Stimulated activated naive B cell treated with anti-CD40 and anti-IgM and Interleukin-4, amounts not matched to agents 10 μg/mL and 1 μg/mL and 100 μg/mL, for 72 hours (primary cell): Measurements from ENCODE around the gene KDR.

ENCODE experiments used
- ATAC-seq, 2 donors: fragments of 150-1000 bp; cut with Tn5 transposase; replicated peaks; 2 replicates each; pipeline ENCODE4 v1.10.0; 2021; ENCODE audit warnings: moderate library complexity in 1 of 2
- DNase-seq: peaks from one replicate; pipeline ENCODE4 v3.0.0; 2021
- H3K27ac Mint-ChIP-seq: one replicate; pipeline ENCODE4 v1.8.0; 2022; ENCODE audit warnings: mild to moderate bottlenecking, mixed read lengths
- H3K27me3 Mint-ChIP-seq, 2 donors: one replicate each; pipeline ENCODE4 v1.8.0; 2022; ENCODE audit warnings: mixed read lengths in 2 of 2
- H3K36me3 Mint-ChIP-seq, 2 donors: one replicate each; pipeline ENCODE4 v1.8.0; 2022; ENCODE audit warnings: mixed read lengths in 2 of 2, mild to moderate bottlenecking in 1 of 2
- H3K4me1 Mint-ChIP-seq, 2 donors: one replicate each; pipeline ENCODE4 v1.8.0; 2022; ENCODE audit warnings: mixed read lengths in 2 of 2, mild to moderate bottlenecking in 1 of 2
- H3K4me3 Mint-ChIP-seq, 2 donors: one replicate each; pipeline ENCODE4 v1.8.0; 2022; ENCODE audit warnings: mild to moderate bottlenecking in 2 of 2, mixed read lengths in 2 of 2, moderate library complexity in 1 of 2
- H3K9me3 Mint-ChIP-seq, 2 donors: one replicate each; pipeline ENCODE4 v1.8.0; 2022; ENCODE audit warnings: mixed read lengths in 2 of 2, mild to moderate bottlenecking in 1 of 2

The KDR gene

GRCh38 chr4:55079451-55080173 lies 45.8 kb downstream of the KDR start:
- H3K27ac Mint-ChIP-seq, result no peak overlapping the region
- ATAC-seq, result no peak
- no peak for DNase-seq
- H3K9me3 Mint-ChIP-seq, result no peaks in the 10 kb centered on the region
- no peaks in the 10 kb centered on the region for H3K36me3 Mint-ChIP-seq
- H3K4me3 Mint-ChIP-seq, result no peak overlapping the region
- H3K4me1 Mint-ChIP-seq, result no peaks in the 10 kb centered on the region
- H3K27me3 Mint-ChIP-seq, result peaks cover under 1 to 9% of the 10 kb centered on the region in 2 donors

DNA sequence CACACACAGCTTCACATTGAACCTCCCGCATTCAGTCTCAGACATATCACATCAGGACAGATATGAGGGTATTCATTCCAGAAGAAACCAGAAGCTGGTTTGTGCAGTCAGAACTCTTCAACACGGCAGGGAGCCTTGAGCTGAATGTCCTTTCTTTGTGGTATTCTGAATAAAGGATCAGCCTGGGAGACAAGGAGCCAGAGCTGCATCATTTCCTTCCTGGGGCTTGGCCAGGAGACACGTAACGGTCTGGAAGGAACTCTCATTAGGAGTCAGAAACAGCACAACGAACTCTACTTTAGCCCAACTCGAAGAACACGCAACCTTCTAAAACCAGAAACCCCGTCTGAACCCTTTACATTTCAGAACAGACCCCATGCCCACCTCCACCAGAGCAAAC lies 46.4 kb downstream of the KDR start:
- Mint-ChIP-seq H3K4me1 (no peaks in the 10 kb centered on the region), H3K27ac (no peak overlapping the region), H3K36me3 (no peaks in the 10 kb centered on the region), H3K4me3 (no peak overlapping the region), H3K27me3 (peaks cover 4 to 9% of the 10 kb centered on the region in 2 donors), H3K9me3 (no peaks in the 10 kb centered on the region)
- no peak for DNase-seq
- ATAC-seq, result no peak

GRCh38 chr4:55077577-55077976 lies 47.8 kb downstream of the KDR start:
- DNase-seq, result no peak
- no peaks in the 10 kb centered on the region for H3K36me3 Mint-ChIP-seq
- peaks cover 4 to 9% of the 10 kb centered on the region in 2 donors for H3K27me3 Mint-ChIP-seq
- H3K4me3 Mint-ChIP-seq, result no peak overlapping the region
- H3K4me1 Mint-ChIP-seq, result no peaks in the 10 kb centered on the region
- ATAC-seq, result no peak
- H3K27ac Mint-ChIP-seq, result no peak overlapping the region
- H3K9me3 Mint-ChIP-seq, result no peaks in the 10 kb centered on the region

GRCh38 chr4:55075823-55076716 lies 49.3 kb downstream of the KDR start:
- Mint-ChIP-seq H3K36me3 (no peaks in the 10 kb centered on the region), H3K27ac (no peak overlapping the region), H3K9me3 (no peaks in the 10 kb centered on the region), H3K27me3 (peaks cover 4 to 9% of the 10 kb centered on the region in 2 donors), H3K4me3 (no peak overlapping the region), H3K4me1 (no peaks in the 10 kb centered on the region)
- no peak for DNase-seq
- ATAC-seq, result no peak

- ATAC-seq (no peak), DNase-seq (no peak)
- no peaks in the 10 kb centered on the region for H3K36me3 Mint-ChIP-seq
- H3K4me1 Mint-ChIP-seq, result no peaks in the 10 kb centered on the region
- no peak overlapping the region for H3K4me3 Mint-ChIP-seq
- H3K27ac Mint-ChIP-seq, result no peak overlapping the region
- peaks cover 1 to 3% of the 10 kb centered on the region in 2 donors for H3K9me3 Mint-ChIP-seq
- peaks cover 4 to 9% of the 10 kb centered on the region in 2 donors for H3K27me3 Mint-ChIP-seq
These were observed 50.0 kb downstream of the KDR start for GRCh38 chr4:55075376-55075775.

- no peak overlapping the region for H3K4me3 Mint-ChIP-seq
- no peaks in the 10 kb centered on the region for H3K4me1 Mint-ChIP-seq
- peaks cover 1 to 4% of the 10 kb centered on the region in 2 donors for H3K9me3 Mint-ChIP-seq
- H3K27me3 Mint-ChIP-seq, result peaks cover 7 to 9% of the 10 kb centered on the region in 2 donors
- DNase-seq (no peak), ATAC-seq (no peak)
- H3K36me3 Mint-ChIP-seq, result no peaks in the 10 kb centered on the region
- H3K27ac Mint-ChIP-seq, result no peak overlapping the region
These were observed 51.0 kb downstream of the KDR start for GRCh38 chr4:55074386-55074785.

- Mint-ChIP-seq H3K9me3 (peaks cover 1 to 4% of the 10 kb centered on the region in 2 donors), H3K27me3 (peaks cover 7 to 9% of the 10 kb centered on the region in 2 donors), H3K4me1 (no peaks in the 10 kb centered on the region), H3K4me3 (no peak overlapping the region), H3K27ac (no peak overlapping the region), H3K36me3 (no peaks in the 10 kb centered on the region)
- DNase-seq (no peak), ATAC-seq (no peak)
These were observed 53.4 kb downstream of the KDR start for GRCh38 chr4:55071951-55072350.

- Mint-ChIP-seq H3K27me3 (peaks cover 0 to 4% of the 10 kb centered on the region in 2 donors), H3K4me3 (no peak overlapping the region), H3K36me3 (no peaks in the 10 kb centered on the region), H3K9me3 (peaks cover 1 to 4% of the 10 kb centered on the region in 2 donors), H3K4me1 (no peaks in the 10 kb centered on the region), H3K27ac (no peak overlapping the region)
- no peak for ATAC-seq
- no peak for DNase-seq
These were observed 56.1 kb downstream of the KDR start for GRCh38 chr4:55069248-55069647.

DNA sequence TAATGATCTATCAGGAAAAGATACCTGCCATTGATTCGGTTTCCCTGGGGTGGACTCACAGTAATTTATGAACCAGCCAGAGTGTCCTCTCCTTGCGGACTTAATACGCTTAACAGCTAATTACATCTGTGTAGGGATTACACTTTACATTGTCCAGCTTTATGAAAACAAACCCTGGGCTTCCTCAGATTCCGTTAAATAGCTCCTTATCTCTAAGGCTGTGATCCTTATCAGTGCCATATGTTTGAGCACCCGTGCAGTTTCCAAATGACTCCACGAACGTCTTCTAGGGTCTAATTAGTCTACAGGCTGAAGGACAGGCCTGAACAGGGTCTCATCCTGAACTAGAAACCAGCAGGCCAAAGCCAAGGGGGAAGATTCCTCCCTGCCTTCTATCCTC lies 56.9 kb downstream of the KDR start:
- Mint-ChIP-seq H3K36me3 (no peaks in the 10 kb centered on the region), H3K9me3 (peaks cover 1 to 4% of the 10 kb centered on the region in 2 donors), H3K27ac (no peak overlapping the region), H3K27me3 (peaks cover 0 to 4% of the 10 kb centered on the region in 2 donors), H3K4me1 (no peaks in the 10 kb centered on the region), H3K4me3 (no peak overlapping the region)
- DNase-seq, result no peak
- no peak for ATAC-seq

- Mint-ChIP-seq H3K4me1 (no peaks in the 10 kb centered on the region), H3K4me3 (no peak overlapping the region), H3K27ac (no peak overlapping the region), H3K36me3 (no peaks in the 10 kb centered on the region), H3K9me3 (peaks cover 4% of the 10 kb centered on the region in 2 donors), H3K27me3 (peaks cover 0 to 4% of the 10 kb centered on the region in 2 donors)
- ATAC-seq (no peak), DNase-seq (no peak)
These were observed 59.4 kb downstream of the KDR start for GRCh38 chr4:55066018-55066417.

- no peaks in the 10 kb centered on the region for H3K4me1 Mint-ChIP-seq
- ATAC-seq, result no peak
- no peaks in the 10 kb centered on the region for H3K36me3 Mint-ChIP-seq
- no peak overlapping the region for H3K27ac Mint-ChIP-seq
- H3K4me3 Mint-ChIP-seq, result no peak overlapping the region
- DNase-seq, result no peak
- H3K9me3 Mint-ChIP-seq, result peaks cover 0 to 3% of the 10 kb centered on the region in 2 donors
- H3K27me3 Mint-ChIP-seq, result no peaks in the 10 kb centered on the region
These were observed 69.9 kb downstream of the KDR start for GRCh38 chr4:55055529-55055928.

GRCh38 chr4:55051532-55051931 lies 73.9 kb downstream of the KDR start:
- Mint-ChIP-seq H3K27me3 (no peaks in the 10 kb centered on the region), H3K27ac (no peak overlapping the region), H3K9me3 (peaks cover 0 to 2% of the 10 kb centered on the region in 2 donors), H3K36me3 (no peaks in the 10 kb centered on the region), H3K4me1 (no peaks in the 10 kb centered on the region), H3K4me3 (no peak overlapping the region)
- no peak for DNase-seq
- no peak for ATAC-seq

DNA sequence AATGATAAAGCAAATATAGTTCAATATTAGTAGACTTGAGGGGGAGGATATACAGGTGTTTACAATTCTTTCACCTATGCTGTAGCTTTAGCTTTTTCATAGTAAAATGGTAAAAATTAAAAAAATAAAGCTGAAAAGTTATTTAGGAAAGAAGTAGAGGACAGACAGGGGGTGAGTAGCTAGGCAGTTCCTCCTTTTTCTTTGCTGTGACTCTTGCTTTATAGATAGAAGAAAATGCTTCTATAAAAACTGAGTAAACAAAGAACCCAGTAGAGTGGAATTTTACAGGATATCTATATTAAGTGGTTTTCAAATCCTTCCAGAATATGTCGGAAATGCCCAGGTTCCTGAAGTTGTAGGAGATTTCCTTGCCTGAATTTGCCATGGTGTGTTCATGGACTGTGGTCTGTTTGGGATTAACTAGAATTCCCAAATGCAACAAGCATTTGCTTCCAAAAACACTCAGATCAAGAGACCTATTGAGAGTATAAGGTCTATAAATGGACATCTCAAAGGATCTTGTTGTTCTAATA lies 74.9 kb downstream of the KDR start:
- Mint-ChIP-seq H3K9me3 (peaks cover 0 to 1% of the 10 kb centered on the region in 2 donors), H3K4me3 (no peak overlapping the region), H3K4me1 (no peaks in the 10 kb centered on the region), H3K27me3 (no peaks in the 10 kb centered on the region), H3K36me3 (no peaks in the 10 kb centered on the region), H3K27ac (no peak overlapping the region)
- ATAC-seq (no peak), DNase-seq (no peak)

DNA sequence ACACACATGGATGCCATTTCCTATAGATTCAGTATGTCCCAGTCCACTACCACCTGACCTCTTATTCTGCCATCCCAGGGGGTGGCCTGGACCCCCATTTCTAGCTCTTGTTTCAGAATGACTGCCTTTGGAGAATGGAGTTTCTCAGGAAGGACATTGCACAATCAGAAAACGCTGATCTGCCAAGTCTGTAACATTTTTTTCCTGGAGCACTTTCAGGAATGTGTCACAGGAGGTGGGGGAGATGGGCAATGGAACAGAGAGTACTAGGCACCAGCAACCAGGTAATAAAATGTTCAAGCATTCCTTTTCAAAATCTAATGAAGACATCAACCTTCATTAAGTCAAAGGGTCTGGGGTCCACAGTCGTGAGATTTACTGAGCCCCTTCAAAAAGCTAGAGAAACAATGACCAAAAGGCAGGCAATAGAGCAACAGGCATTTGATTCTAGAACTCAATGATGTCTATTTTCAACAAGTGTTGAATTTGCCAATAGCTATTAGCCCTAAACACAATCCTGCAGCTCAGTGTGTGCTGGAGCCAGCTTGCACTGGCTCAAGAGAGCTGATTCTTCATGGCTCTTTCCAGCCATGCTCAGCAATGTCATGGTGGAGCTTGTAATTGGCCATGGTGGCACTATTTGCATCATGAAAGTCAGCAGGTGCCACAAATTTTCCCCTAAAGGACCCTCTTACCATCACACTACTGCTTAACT lies 87.1 kb downstream of the KDR start:
- H3K4me1 Mint-ChIP-seq, result no peaks in the 10 kb centered on the region
- H3K9me3 Mint-ChIP-seq, result peaks cover 4% of the 10 kb centered on the region in 2 donors
- no peak for DNase-seq
- no peak overlapping the region for H3K4me3 Mint-ChIP-seq
- ATAC-seq, result no peak
- H3K27ac Mint-ChIP-seq, result no peak overlapping the region
- H3K36me3 Mint-ChIP-seq, result no peaks in the 10 kb centered on the region
- H3K27me3 Mint-ChIP-seq, result peaks cover 0 to 4% of the 10 kb centered on the region in 2 donors
